ENCODE measurements around the gene PIAS1.
"Not testable (repeated sequence)": the region's sequence is repeated elsewhere in the genome, so short reads cannot be mapped to it uniquely, and the experiment has no call there.

The PIAS1 gene

GRCh38 chr15:68034081-68034480 is 20.0 kb upstream of the PIAS1 start:
- no peak for DNase-seq (ENCODE audit: low read depth in 1 of 2, low spot score in 1 of 2)

GRCh38 chr15:68034719-68035293 is 19.3 kb upstream of the PIAS1 start:
- DNase-seq (ENCODE audit: low read depth in 1 of 2, low spot score in 1 of 2), result no peak

- DNase-seq (ENCODE audit: low read depth in 1 of 2, low spot score in 1 of 2), result no peak
These were observed 15.9 kb upstream of the PIAS1 start for GRCh38 chr15:68038246-68038645.

- no peak for DNase-seq (ENCODE audit: low read depth in 1 of 2, low spot score in 1 of 2)
These were observed 14.0 kb upstream of the PIAS1 start for GRCh38 chr15:68040144-68040543.

- DNase-seq (ENCODE audit: low read depth in 1 of 2, low spot score in 1 of 2), result no peak
These were observed 11.8 kb upstream of the PIAS1 start for GRCh38 chr15:68042156-68042854.

- no peak for DNase-seq (ENCODE audit: low read depth in 1 of 2, low spot score in 1 of 2)
These were observed 11.3 kb upstream of the PIAS1 start for GRCh38 chr15:68042855-68043222.

GRCh38 chr15:68045289-68046265 is 8.5 kb upstream of the PIAS1 start:
- DNase-seq (ENCODE audit: low read depth in 1 of 2, low spot score in 1 of 2), result no peak

- DNase-seq (ENCODE audit: low read depth in 1 of 2, low spot score in 1 of 2), result no peak
These were observed 6.3 kb upstream of the PIAS1 start for GRCh38 chr15:68047826-68048225.

GRCh38 chr15:68051109-68051508 is 3.0 kb upstream of the PIAS1 start:
- DNase-seq (ENCODE audit: low read depth in 1 of 2, low spot score in 1 of 2), result no peak

GRCh38 chr15:68051907-68052306 is 2.2 kb upstream of the PIAS1 start:
- DNase-seq (ENCODE audit: low read depth in 1 of 2, low spot score in 1 of 2), result no peak

GRCh38 chr15:68052431-68052830 is 1.7 kb upstream of the PIAS1 start:
- DNase-seq (ENCODE audit: low read depth in 1 of 2, low spot score in 1 of 2), result no peak

GRCh38 chr15:68053001-68053400 is 1.1 kb upstream of the PIAS1 start:
- no peak for DNase-seq (ENCODE audit: low read depth in 1 of 2, low spot score in 1 of 2)

GRCh38 chr15:68054628-68055223 is 611 bp downstream of the PIAS1 start:
- DNase-seq (ENCODE audit: low read depth in 1 of 2, low spot score in 1 of 2), result peak; percentile 7 to 11

GRCh38 chr15:68055224-68055705 is 1.1 kb downstream of the PIAS1 start:
- DNase-seq (ENCODE audit: low read depth in 1 of 2, low spot score in 1 of 2), result peak; percentile 27 to 70

GRCh38 chr15:68056097-68056865 is 2.2 kb downstream of the PIAS1 start:
- DNase-seq (ENCODE audit: low read depth in 1 of 2, low spot score in 1 of 2), result no peak

- no peak for DNase-seq (ENCODE audit: low read depth in 1 of 2, low spot score in 1 of 2)
These were observed 2.9 kb downstream of the PIAS1 start for GRCh38 chr15:68057034-68057433.

- DNase-seq (ENCODE audit: low read depth in 1 of 2, low spot score in 1 of 2), result no peak
These were observed 3.6 kb downstream of the PIAS1 start for GRCh38 chr15:68057758-68058157.

- not testable (repeated sequence) for DNase-seq (ENCODE audit: low read depth in 1 of 2, low spot score in 1 of 2)
These were observed 4.9 kb downstream of the PIAS1 start for GRCh38 chr15:68058970-68059369.

- DNase-seq (ENCODE audit: low read depth in 1 of 2, low spot score in 1 of 2), result no peak
These were observed 5.5 kb downstream of the PIAS1 start for GRCh38 chr15:68059630-68060029.

GRCh38 chr15:68061171-68061570 is 7.1 kb downstream of the PIAS1 start:
- no peak for DNase-seq (ENCODE audit: low read depth in 1 of 2, low spot score in 1 of 2)

- no peak for DNase-seq (ENCODE audit: low read depth in 1 of 2, low spot score in 1 of 2)
These were observed 7.5 kb downstream of the PIAS1 start for GRCh38 chr15:68061602-68062001.
